ENCODE results near the gene ARAP1.

The ARAP1 gene

GRCh38 chr11:72642884-72643522 is 109.2 kb downstream of the ARAP1 start:
- in situ Hi-C loops (cut with MboI; ENCODE audit: low sequenced_read_pairs), result loop anchor here (5.0 kb wide), 1 partner anchor 56 kb away; no protein-coding TSS in a partner anchor

GRCh38 chr11:72642043-72642883 is 109.9 kb downstream of the ARAP1 start:
- in situ Hi-C loops (cut with MboI; ENCODE audit: low sequenced_read_pairs), result loop anchor here (5.0 kb wide), 1 partner anchor 55 kb away; no protein-coding TSS in a partner anchor

DNA sequence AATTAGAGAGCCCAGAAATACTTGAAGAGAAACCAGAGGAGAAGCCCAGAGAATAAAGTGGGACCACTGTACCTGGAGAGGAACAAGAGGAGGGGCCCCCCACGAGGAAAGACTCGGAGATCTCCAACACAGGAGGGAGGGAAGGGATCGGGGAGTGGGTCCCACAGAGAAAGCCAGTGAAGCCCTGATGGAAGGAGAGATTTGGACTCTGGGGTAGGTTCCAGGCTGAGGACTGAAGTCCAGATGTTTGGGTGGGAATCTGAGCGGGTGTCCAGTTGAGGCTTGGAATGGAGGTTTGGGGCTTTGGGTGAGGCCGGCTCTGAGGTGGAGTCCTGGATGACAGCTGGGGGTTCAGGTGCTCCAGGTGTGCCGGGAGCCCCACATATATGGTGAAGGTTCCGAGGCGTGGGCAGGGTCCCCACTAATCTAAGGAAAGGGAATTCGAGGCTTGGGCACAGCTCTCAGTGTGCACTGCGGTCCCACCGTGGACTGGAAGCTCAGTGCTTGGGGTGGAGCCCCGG is 110.6 kb downstream of the ARAP1 start:
- in situ Hi-C loops (cut with MboI; ENCODE audit: low sequenced_read_pairs), result loop anchor here (5.0 kb wide), 1 partner anchor 54 kb away; no protein-coding TSS in a partner anchor

- in situ Hi-C loops (cut with MboI; ENCODE audit: low sequenced_read_pairs), result loop anchor here (5.0 kb wide), 1 partner anchor 52 kb away; no protein-coding TSS in a partner anchor
Measured at GRCh38 chr11:72639502-72640375, 112.5 kb downstream of the ARAP1 start.

GRCh38 chr11:72637926-72638325 is 114.3 kb downstream of the ARAP1 start:
- in situ Hi-C loops (cut with MboI; ENCODE audit: low sequenced_read_pairs), result no loop called here

DNA sequence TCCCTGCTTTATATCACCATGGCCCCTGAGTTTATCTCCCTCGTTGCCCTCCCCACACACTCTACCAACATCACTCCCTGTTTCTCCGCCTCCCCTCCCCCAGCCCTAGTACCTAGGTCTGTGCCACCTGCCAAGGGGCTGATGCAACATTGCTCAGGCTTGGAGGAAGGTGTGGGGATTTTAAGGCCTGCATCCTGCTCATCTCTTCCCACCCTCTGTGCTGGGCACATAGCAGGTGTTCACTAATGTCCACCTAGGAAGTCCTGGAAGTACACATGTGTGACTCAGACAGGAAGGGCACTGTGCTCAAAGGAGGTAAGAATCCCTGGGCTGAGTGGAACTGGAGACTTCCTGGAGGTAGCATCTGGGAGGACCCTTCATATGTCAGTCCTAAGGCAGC is 115.0 kb downstream of the ARAP1 start:
- in situ Hi-C loops (cut with MboI; ENCODE audit: low sequenced_read_pairs), result no loop called here

DNA sequence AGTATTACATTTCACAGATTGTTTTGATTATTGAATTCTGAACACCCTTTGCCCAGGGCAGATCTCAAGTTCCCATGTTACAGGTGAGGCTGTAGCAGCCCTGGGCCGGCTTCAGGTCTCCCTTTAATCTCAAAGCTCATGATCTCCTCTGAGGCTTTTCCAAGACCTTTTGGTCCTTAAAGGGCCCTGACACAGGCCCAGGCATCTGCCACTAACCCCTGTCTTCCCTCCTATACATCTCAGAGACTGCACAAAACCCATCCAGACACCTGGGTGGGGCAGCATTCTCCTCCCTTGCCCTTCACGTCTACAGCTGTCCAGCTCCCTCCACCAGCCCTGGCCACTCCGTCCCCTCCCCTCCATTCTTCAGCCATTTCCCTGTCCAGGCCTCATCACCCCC is 115.8 kb downstream of the ARAP1 start:
- in situ Hi-C loops (cut with MboI; ENCODE audit: low sequenced_read_pairs), result no loop called here

DNA sequence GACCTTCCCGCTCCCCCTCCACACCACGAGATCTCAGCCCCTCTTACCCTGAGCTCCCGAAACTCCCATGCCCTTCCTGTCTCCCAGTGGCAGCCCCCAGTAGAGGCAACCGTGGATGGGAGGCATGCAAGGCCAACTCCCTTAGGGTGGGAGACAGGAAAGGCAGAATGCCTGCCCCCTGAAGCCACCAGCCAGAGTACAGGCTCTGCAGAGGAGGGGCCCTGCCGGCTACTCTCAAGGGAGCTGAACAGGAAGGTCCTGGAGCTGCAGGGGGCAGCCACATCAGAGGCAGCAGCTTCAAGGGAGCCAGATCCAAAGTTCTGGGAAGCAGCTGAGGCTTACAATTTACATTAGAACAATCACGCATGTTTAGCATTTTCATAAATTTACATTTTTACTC is 116.3 kb downstream of the ARAP1 start:
- in situ Hi-C loops (cut with MboI; ENCODE audit: low sequenced_read_pairs), result no loop called here

DNA sequence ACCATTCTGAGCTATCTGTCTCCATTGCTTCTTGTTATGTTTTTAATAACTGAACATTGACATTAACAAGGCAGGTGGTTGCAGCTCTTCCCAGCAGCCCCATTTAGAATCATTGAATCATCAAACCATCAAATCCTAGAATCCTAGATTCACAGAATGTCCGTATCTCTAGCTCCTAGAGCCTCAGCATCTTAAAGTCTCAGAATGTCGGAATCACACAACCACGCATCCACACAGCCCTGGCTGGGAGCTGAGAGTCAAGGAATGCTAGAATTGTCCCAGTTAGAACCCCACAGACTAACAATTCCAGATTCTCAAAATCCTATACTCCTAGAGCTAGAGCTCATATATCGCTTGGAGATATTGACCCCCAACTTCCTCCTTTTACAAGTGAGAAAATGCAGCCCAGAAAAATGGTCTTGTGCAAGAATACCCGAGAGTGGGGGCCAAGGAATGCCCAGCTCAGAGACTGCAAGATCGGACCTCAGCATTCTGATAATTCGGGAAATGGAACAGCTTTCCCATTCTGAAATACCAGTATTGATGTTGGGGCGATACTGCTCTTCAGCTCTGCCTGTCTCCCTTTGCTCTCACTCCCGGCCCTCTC is 116.8 kb downstream of the ARAP1 start:
- in situ Hi-C loops (cut with MboI; ENCODE audit: low sequenced_read_pairs), result no loop called here

Data from HL-60/S4 treated with retinoic acid at 250 ng/mL for 4 days and 3 days (cell line).